IMR-90 (cell line): ENCODE measurements around the gene TOR1AIP2. TPM values are rescaled to one million over a fixed set of nuclear protein-coding genes. Genes with fewer than 3 reads are reported as not detected.
A peak's percentile ranks its signal among the peaks of the same experiment; 100 is the strongest.

Experiments used
- ATAC-seq: fragments of 200-7000 bp; cut with Tn5 transposase; 2 replicates; pipeline ENCODE4 v1.9.1; 2020; ENCODE audit warnings: low read depth, mild to moderate bottlenecking, moderate library complexity
- BruUV-seq: library from RNA; stranded (reverse); fragments of 400-500 nt; replicated peaks from 2 replicates; lab custom pipeline; 2021; lab: Mats Ljungman, UMichigan
- CTCF ChIA-PET: fragments of 300-600 bp; formaldehyde crosslinking; extraction: SDS; loops from one replicate; lab custom pipeline; 2021; ENCODE audit warnings: antibody characterized with exemption; lab: Yijun Ruan, JAX
- POLR2A ChIA-PET: fragments of 300-600 bp; sonication (Branson Sonifier 250); formaldehyde crosslinking; loops from one replicate; lab custom pipeline; 2022; ENCODE audit warnings: antibody characterized with exemption; ENCODE audit not compliant: unreplicated experiment; lab: Charles Lee
- DNase-seq: peaks from one replicate; pipeline ENCODE4 v3.0.0; 2013
- H2AFZ ChIP-seq: replicated peaks from 2 replicates; pipeline ENCODE3; 2013; ENCODE audit warnings: low read length, mild to moderate bottlenecking; ENCODE audit not compliant: poor library complexity
- H2AK5ac ChIP-seq: 2 replicates; pipeline ENCODE4 v1.6.1; 2013; ENCODE audit warnings: low read depth, low read length, inconsistent platforms
- H2AK9ac ChIP-seq: replicated peaks from 2 replicates; pipeline ENCODE3; 2013; ENCODE audit warnings: mild to moderate bottlenecking, low read depth, low read length, moderate library complexity; ENCODE audit not compliant: poor library complexity
- H2BK120ac ChIP-seq: 2 replicates; pipeline ENCODE4 v1.6.1; 2013; ENCODE audit warnings: low read depth, low read length, inconsistent platforms
- H2BK15ac ChIP-seq: 3 replicates; pipeline ENCODE4 v1.6.1; 2013; ENCODE audit warnings: low read depth, low read length, inconsistent platforms
- H2BK20ac ChIP-seq: 2 replicates; pipeline ENCODE4 v1.6.1; 2013; ENCODE audit warnings: low read depth, mild to moderate bottlenecking, inconsistent platforms, low read length, moderate library complexity
- H2BK5ac ChIP-seq: 2 replicates; pipeline ENCODE4 v1.6.1; 2013; ENCODE audit warnings: mild to moderate bottlenecking, low read depth, low read length, inconsistent platforms; ENCODE audit not compliant: poor library complexity, severe bottlenecking
- H3K14ac ChIP-seq: replicated peaks from 2 replicates; pipeline ENCODE4 v1.6.1; 2013; ENCODE audit warnings: low read depth, low read length, inconsistent platforms
- H3K18ac ChIP-seq: 2 replicates; pipeline ENCODE4 v1.6.1; 2013; ENCODE audit warnings: low read depth, low read length, control low read depth
- H3K23ac ChIP-seq: 2 replicates; pipeline ENCODE4 v1.6.1; 2013; ENCODE audit warnings: low read depth, low read length, inconsistent platforms
- H3K27ac ChIP-seq: 2 replicates; pipeline ENCODE4 v1.5.1; 2013; ENCODE audit warnings: mild to moderate bottlenecking, control low read depth, low read length; ENCODE audit not compliant: insufficient read depth
- H3K27me3 ChIP-seq: 2 replicates; pipeline ENCODE4 v1.6.1; 2013; ENCODE audit warnings: low read length; ENCODE audit not compliant: control insufficient read depth, insufficient read depth
- H3K36me3 ChIP-seq: 2 replicates; pipeline ENCODE4 v1.6.1; 2013; ENCODE audit warnings: low read length, mixed read lengths; ENCODE audit not compliant: control insufficient read depth, insufficient read depth
- H3K4ac ChIP-seq: 2 replicates; pipeline ENCODE4 v1.6.1; 2013; ENCODE audit warnings: low read depth, low read length, inconsistent platforms
- H3K4me1 ChIP-seq: 2 replicates; pipeline ENCODE4 v1.6.1; 2013; ENCODE audit warnings: low read length, mixed read lengths; ENCODE audit not compliant: control insufficient read depth, insufficient read depth
- H3K4me2 ChIP-seq: 2 replicates; pipeline ENCODE4 v1.6.1; 2013; ENCODE audit warnings: low read depth, mild to moderate bottlenecking, control low read depth, low read length, moderate library complexity
- H3K4me3 ChIP-seq: 2 replicates; pipeline ENCODE4 v1.5.1; 2013; ENCODE audit warnings: low read depth, mild to moderate bottlenecking, control low read depth, low read length, moderate library complexity; ENCODE audit not compliant: insufficient read depth
- H3K56ac ChIP-seq: 2 replicates; pipeline ENCODE4 v1.6.1; 2013; ENCODE audit warnings: low read length, inconsistent platforms; ENCODE audit not compliant: insufficient read depth; ENCODE audit errors: extremely low read depth
- H3K79me1 ChIP-seq, 2 experiments: 2 replicates each; pipeline ENCODE4 v1.6.1; 2013; ENCODE audit warnings: low read length in 2 of 2, inconsistent platforms in 1 of 2, low read depth in 1 of 2
- H3K9ac ChIP-seq: 2 replicates; pipeline ENCODE4 v1.6.1; 2013; ENCODE audit warnings: low read depth, low read length, control low read depth
- H3K9me1 ChIP-seq: 2 replicates; pipeline ENCODE4 v1.6.1; 2013; ENCODE audit warnings: low read length, inconsistent platforms; ENCODE audit not compliant: insufficient read depth
- H3K9me3 ChIP-seq: 2 replicates; pipeline ENCODE4 v1.6.1; 2013; ENCODE audit warnings: low read length; ENCODE audit not compliant: control insufficient read depth, insufficient read depth
- H4K20me1 ChIP-seq: 2 replicates; pipeline ENCODE4 v1.6.1; 2013; ENCODE audit warnings: low read length, inconsistent platforms; ENCODE audit not compliant: insufficient read depth
- H4K5ac ChIP-seq: 2 replicates; pipeline ENCODE4 v1.6.1; 2013; ENCODE audit warnings: mild to moderate bottlenecking, low read depth, low read length, control low read depth
- H4K8ac ChIP-seq, 2 experiments: 2 replicates each; pipeline ENCODE4 v1.6.1; 2013; ENCODE audit warnings: low read depth in 2 of 2, low read length in 2 of 2, control low read depth in 1 of 2, inconsistent platforms in 1 of 2
- H4K91ac ChIP-seq: 2 replicates; pipeline ENCODE4 v1.6.1; 2013; ENCODE audit warnings: low read depth, low read length, inconsistent platforms; ENCODE audit not compliant: insufficient read depth
- MAFK ChIP-seq: IDR thresholded peaks from 2 replicates; pipeline ENCODE4 v1.6.1; 2012; ENCODE audit warnings: low read depth, low read length, improper control_type of control experiment
- POLR2A ChIP-seq: IDR thresholded peaks from 2 replicates; pipeline ENCODE4 v1.6.1; 2012; ENCODE audit warnings: mild to moderate bottlenecking, low read depth, low read length
- SMC3 ChIP-seq: fragments of 150-350 bp; IDR thresholded peaks from 2 replicates; pipeline ENCODE4 v1.6.1; 2016; ENCODE audit warnings: low read depth, mild to moderate bottlenecking, antibody characterized with exemption, low read length, moderate library complexity
- WGBS, 2 experiments: methylation state at CpG; one replicate each; pipeline versions ENCODE4 v1.1.5 to v1.1.7; 2013; ENCODE audit warnings: missing lambda C conversion rate in 2 of 2; ENCODE audit not compliant: insufficient read length in 1 of 2; ENCODE audit errors: extremely low coverage in 2 of 2; 5-methylcytosine and 5-hydroxymethylcytosine counted together
- dilution Hi-C: fragments of 300-500 bp; cut with HindIII; formaldehyde crosslinking; loops from one replicate; pipeline ENCODE4 v1.14.3; 2018; ENCODE audit warnings: low sequenced_read_pairs; ENCODE audit not compliant: unreplicated experiment
- in situ Hi-C: fragments of 300-500 bp; cut with MboI; formaldehyde crosslinking; loops from 3 replicates; pipeline ENCODE4 v1.14.3; 2019; ENCODE audit warnings: low sequenced_read_pairs, inconsistent platforms, mixed read lengths
- intact Hi-C: fragments of 100-400 bp; cut with micrococcal nuclease; formaldehyde crosslinking; loops from 2 replicates; pipeline ENCODE4 v1.10.0; 2022
- polyA plus RNA-seq, 3 experiments: library from polyadenylated mRNA; depleted of rRNA; stranded (reverse); fragments of >200 nt; gene quantifications; 2 replicates each; pipeline ENCODE4 v1.2.3, GENCODE V29; 2012; ENCODE audit warnings: low replicate concordance in 1 of 3
- total RNA-seq: library from RNA; depleted of rRNA; stranded (reverse); fragments of >200 nt; gene quantifications from 2 replicates; pipeline ENCODE4 v1.2.3, GENCODE V29; 2012
- TF ChIP-seq, protein P1 (sequence below): conservative IDR thresholded peaks from 2 replicates; pipeline ENCODE4 v1.5.1; 2012; ENCODE audit warnings: mild to moderate bottlenecking, low read depth, low read length, improper control_type of control experiment

TOR1AIP2 gene
- total and polyA plus RNA-seq, 2 of the 4 experiments (the other 2 are of a cell fraction): 20.7 to 85.0 TPM

DNA sequence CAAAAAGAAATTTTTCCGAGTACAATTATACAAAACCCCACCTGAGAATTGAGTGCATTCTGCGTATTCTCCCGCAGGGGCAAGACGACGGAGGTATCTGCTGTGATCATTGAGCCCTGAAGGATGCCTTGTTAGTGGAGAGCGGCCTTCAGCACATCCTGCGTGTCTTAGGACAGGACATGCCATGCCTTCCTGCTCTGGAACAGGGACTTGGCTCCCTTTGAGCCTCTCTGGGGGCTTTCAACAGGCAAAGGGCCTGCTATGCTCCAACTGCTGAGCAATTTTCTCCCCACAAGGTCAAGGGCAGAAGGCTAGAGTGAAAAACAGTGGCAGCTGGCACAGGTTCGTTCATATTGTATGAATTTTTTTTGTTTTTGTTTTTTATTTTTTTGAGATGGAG is 52.4 kb downstream of the TOR1AIP2 start:
- no peak overlapping the region for H2BK20ac ChIP-seq
- H3K4ac ChIP-seq: no peak overlapping the region
- no peaks in the 10 kb centered on the region for H3K4me1 ChIP-seq
- no peak overlapping the region for H2BK120ac ChIP-seq
- ChIA-PET POLR2A (no interaction called here), CTCF (no interaction called here)
- no peak overlapping the region for H2AK5ac ChIP-seq
- H2BK15ac ChIP-seq: no peak overlapping the region
- H3K18ac ChIP-seq: no peak overlapping the region
- no peak overlapping the region for H2BK5ac ChIP-seq
- H3K23ac ChIP-seq: no peak overlapping the region
- H3K9me1 ChIP-seq: no peaks in the 10 kb centered on the region
- intact Hi-C loops (no loop called here), in situ Hi-C loops (no loop called here), dilution Hi-C loops (no loop called here)
- no peak overlapping the region for H3K4me3 ChIP-seq
- H3K4me2 ChIP-seq: no peak overlapping the region
- H2AFZ ChIP-seq: peak overlapping the region; percentile 4
- H3K79me1 ChIP-seq: no peaks in the 10 kb centered on the region
- ATAC-seq (no peak), DNase-seq (no peak)
- no peak overlapping the region for H3K14ac ChIP-seq
- H3K36me3 ChIP-seq: no peaks in the 10 kb centered on the region
- H4K91ac ChIP-seq: no peak overlapping the region
- no peak for TF ChIP-seq SMC3
- TF ChIP-seq MAFK: no peak
- no peak for TF ChIP-seq POLR2A
- TF ChIP-seq, protein P1, sequence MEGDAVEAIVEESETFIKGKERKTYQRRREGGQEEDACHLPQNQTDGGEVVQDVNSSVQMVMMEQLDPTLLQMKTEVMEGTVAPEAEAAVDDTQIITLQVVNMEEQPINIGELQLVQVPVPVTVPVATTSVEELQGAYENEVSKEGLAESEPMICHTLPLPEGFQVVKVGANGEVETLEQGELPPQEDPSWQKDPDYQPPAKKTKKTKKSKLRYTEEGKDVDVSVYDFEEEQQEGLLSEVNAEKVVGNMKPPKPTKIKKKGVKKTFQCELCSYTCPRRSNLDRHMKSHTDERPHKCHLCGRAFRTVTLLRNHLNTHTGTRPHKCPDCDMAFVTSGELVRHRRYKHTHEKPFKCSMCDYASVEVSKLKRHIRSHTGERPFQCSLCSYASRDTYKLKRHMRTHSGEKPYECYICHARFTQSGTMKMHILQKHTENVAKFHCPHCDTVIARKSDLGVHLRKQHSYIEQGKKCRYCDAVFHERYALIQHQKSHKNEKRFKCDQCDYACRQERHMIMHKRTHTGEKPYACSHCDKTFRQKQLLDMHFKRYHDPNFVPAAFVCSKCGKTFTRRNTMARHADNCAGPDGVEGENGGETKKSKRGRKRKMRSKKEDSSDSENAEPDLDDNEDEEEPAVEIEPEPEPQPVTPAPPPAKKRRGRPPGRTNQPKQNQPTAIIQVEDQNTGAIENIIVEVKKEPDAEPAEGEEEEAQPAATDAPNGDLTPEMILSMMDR: no peak
- H3K9ac ChIP-seq: no peak overlapping the region
- H2AK9ac ChIP-seq: no peak overlapping the region
- 100% methylated on average over 1 of the region's 8 CpGs; no CpG with 5 or more reads in 1 of the 2 experiments for WGBS, 2 experiments
- H4K5ac ChIP-seq: no peak overlapping the region
- H3K56ac ChIP-seq: no peak overlapping the region
- BruUV-seq: no TSS peak
- H3K27ac ChIP-seq: no peak overlapping the region
- no peak overlapping the region for H4K8ac ChIP-seq
- H3K27me3 ChIP-seq: peaks cover 28% of the 10 kb centered on the region
- no peaks in the 10 kb centered on the region for H3K9me3 ChIP-seq
- H4K20me1 ChIP-seq: no peaks in the 10 kb centered on the region
